GM20000 (cell line): ENCODE data around the gene TET3.

Source experiments
- DNase-seq: peaks from one replicate; pipeline ENCODE4 v3.0.0; 2012; ENCODE audit warnings: low spot score
- TF ChIP-seq, protein P1 (sequence below): IDR thresholded peaks from 2 replicates; pipeline ENCODE4 v1.5.1; 2012; ENCODE audit warnings: mild to moderate bottlenecking, control low read depth; ENCODE audit errors: extremely low read depth, missing control alignments

TET3 gene

GRCh38 chr2:73983322-73984202 lies 1.1 kb upstream of the TET3 start:
- DNase-seq: peak; percentile 45
- TF ChIP-seq, protein P1, sequence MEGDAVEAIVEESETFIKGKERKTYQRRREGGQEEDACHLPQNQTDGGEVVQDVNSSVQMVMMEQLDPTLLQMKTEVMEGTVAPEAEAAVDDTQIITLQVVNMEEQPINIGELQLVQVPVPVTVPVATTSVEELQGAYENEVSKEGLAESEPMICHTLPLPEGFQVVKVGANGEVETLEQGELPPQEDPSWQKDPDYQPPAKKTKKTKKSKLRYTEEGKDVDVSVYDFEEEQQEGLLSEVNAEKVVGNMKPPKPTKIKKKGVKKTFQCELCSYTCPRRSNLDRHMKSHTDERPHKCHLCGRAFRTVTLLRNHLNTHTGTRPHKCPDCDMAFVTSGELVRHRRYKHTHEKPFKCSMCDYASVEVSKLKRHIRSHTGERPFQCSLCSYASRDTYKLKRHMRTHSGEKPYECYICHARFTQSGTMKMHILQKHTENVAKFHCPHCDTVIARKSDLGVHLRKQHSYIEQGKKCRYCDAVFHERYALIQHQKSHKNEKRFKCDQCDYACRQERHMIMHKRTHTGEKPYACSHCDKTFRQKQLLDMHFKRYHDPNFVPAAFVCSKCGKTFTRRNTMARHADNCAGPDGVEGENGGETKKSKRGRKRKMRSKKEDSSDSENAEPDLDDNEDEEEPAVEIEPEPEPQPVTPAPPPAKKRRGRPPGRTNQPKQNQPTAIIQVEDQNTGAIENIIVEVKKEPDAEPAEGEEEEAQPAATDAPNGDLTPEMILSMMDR: no peak

DNA sequence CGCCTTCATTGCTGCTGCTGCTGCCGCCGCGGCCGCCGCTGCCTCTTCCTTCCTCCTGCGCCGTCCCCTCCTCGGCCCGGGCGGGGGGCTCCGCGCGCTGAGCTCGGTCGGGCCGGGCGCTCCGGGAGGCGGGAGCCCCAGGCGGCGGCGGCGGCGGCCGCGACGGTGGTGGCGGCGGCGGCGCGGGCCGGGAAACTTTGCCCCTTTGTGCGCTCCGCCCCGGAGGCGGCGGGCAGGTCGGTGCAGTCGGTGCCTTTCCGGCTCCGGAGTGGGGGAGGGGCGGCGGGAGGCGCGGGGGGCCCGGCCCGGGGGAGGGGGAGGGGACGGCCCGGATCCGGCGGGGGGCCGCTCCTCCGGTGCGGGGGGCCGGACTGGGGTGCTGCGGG lies 205 bp downstream of the TET3 start:
- TF ChIP-seq, protein P1: no peak
- peak; percentile 82 for DNase-seq

DNA sequence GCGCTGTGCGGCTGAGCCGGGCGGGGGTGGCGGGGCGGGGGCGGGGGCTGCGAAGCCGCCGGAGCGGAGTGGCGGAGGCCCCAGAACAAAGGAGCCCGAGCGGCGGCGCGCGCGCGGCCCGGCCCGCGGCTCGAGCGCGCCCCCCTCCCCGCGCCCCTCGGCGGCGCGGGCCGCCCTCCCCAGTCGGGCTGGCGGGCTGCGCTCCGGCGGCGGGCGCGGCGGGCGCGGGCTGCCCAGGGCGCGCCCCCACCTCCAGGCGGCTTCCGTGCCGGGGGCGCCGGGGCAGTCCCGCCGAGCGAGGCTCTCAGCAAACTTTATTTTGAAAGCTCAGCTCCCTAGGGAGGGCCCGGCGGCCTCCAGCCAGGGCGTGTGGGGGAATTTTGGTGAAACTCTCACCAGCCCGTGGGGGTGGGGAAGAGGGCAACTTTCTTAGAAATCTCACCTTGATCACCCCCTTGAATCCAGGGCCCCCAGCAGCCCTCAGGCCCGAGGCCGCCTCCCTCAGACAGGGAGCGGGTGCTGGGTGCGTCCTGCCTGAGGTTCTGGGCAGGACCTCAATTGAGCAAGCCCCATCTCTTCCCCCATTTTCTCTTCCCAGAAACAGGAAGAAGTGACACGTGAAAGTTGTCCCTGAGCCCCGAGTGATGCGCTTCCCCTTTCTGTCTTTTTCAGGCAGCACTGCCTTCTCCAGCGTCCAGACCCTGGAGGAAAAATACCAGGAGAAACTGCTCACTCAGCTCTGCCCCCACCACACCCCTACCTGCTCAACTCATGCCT lies 786 bp downstream of the TET3 start:
- TF ChIP-seq, protein P1: no peak
- DNase-seq: peak; percentile 81

- no peak for DNase-seq
- TF ChIP-seq, protein P1: no peak
Observed at GRCh38 chr2:73986085-73986681, 1.5 kb downstream of the TET3 start.

DNA sequence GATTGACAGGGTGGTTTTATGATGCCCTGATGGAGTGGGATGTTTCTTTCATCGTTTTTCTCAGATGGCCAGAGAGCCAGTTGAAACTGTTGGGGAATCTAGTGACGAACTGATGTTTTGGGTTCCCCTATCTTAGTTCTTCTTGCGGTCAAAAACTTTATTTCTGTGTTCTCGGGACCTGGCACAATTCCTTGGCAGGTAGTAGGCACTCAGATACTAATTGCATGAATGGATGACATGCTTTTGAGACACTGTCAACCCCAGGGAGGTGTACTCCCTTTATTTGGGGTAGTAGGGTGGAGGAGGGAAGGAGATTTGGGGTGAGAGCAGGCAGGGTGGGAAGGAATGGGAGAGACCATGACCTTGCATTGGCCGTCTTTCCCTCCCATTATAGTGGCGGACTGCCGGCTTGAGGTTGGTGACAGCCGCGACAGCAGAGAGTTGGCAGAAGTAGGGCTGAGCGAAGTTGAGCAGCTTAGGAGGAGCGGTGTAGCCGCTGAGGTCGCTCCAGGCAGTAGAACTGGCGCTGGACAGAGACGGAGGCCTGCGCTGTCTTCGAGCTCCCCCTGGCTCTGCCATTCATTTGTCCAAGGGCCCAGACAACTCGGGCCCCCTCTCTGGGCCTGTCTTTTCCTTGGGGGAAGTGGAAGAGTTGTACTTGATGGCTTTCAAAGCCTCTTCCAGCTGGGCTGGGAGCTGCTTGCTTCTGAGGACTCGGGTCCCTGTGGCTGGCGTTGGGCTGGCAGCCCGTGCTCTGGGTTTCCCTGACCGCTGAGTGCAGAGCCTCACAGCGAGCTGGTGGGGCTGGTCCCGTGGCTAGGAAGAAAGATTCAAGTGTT lies 2.6 kb downstream of the TET3 start:
- DNase-seq: peak; percentile 54
- TF ChIP-seq, protein P1: peak; percentile 23

DNA sequence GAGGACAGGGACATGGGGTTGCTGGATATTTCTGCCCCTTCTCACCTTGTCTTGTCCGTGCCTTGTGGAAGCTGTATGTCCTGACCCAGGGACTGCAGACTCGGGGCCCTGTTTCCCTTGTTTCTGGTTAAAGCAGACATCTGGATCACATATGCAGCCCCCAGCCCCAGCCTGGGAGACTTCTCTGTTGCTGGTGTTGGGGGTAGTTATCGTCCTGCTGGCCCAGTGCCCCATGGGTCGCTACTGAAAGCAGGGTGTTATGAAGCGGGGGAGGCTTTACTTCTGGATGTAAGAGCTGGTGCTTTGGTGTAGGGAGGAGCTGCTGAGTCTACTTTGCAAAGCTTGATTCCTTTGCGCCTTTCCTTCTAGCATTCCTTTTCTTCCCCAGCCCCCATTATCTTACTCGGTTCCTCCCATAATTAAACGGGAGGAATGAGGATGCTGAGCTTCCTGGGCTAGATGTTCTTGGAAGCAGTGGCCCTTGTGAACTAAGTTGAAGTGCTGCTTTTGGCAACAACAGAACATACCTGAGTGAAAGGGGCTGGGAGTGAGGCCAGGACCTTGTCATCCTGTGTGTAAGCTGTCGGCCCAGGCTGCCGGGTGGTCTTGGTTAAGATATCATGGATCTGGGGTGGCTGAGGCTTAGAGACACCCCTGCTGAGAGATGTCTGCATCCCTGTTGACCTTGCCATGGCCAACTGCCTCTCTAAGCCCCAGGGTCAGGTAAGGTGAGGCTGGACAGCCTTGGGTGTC lies 3.4 kb downstream of the TET3 start:
- DNase-seq: no peak

More for the DNA sequence above, 3.4 kb downstream of the TET3 start:
- TF ChIP-seq, protein P1: no peak
